Measurements from ENCODE around the gene EPN1. TPM values are rescaled to one million over a fixed set of nuclear protein-coding genes. Genes with fewer than 3 reads are reported as not detected.

EPN1 gene
- total and polyA plus RNA-seq, 2 of the 13 experiments (the other 11 are each of a cell fraction or from before 2014, with no cell fraction given), result 28.9 to 31.7 TPM

GRCh38 chr19:55654868-55655647, 20.0 kb upstream of the EPN1 start, which contains the start of gene U2AF2 (continued):
- TF ChIP-seq ZNF749 (CRISPR knock-in tag; IDR thresholded peaks at IDR 0.05; ENCODE audit: borderline replicate concordance), result peak; percentile 64; the same call in 1 of the 2 replicates
- no peak for TF ChIP-seq CREM (IDR thresholded peaks at IDR 0.05)
- TF ChIP-seq CREM (CRISPR knock-in tag; IDR thresholded peaks at IDR 0.05), result no peak
- TF ChIP-seq ZNF276 (CRISPR knock-in tag; IDR thresholded peaks at IDR 0.05; ENCODE audit: low read depth), result 0 out of 2 replicates have a peak, but pooled peaks have one; percentile 53
- no peak for TF ChIP-seq FOSL2 (CRISPR knock-in tag; IDR thresholded peaks at IDR 0.05)
- TF ChIP-seq ZBTB7A (CRISPR knock-in tag; IDR thresholded peaks at IDR 0.05), result no peak
- TF ChIP-seq ZMYM2 (CRISPR knock-in tag; IDR thresholded peaks at IDR 0.05), result no peak
- TF ChIP-seq PREB (CRISPR knock-in tag; IDR thresholded peaks at IDR 0.05), result 0 out of 2 replicates have a peak, but pooled peaks have one; percentile 50
- 0 out of 2 replicates have a peak, but pooled peaks have one; percentile 13 for TF ChIP-seq ZNF205 (CRISPR knock-in tag; IDR thresholded peaks at IDR 0.05)
- TF ChIP-seq ATRX (CRISPR knock-in tag; IDR thresholded peaks at IDR 0.05; ENCODE audit: borderline replicate concordance), result no peak
- no peak for TF ChIP-seq ZNF256 (CRISPR knock-in tag; conservative IDR thresholded peaks at IDR 0.05)
- 0 out of 4 replicates have a peak, but pooled peaks of 1 of the 2 experiments have one; percentile 16 for TF ChIP-seq ATF4 (CRISPR knock-in tag; IDR thresholded peaks at IDR 0.05)
- TF ChIP-seq ZFP91 (CRISPR knock-in tag; IDR thresholded peaks at IDR 0.05; ENCODE audit: borderline replicate concordance), result peak; percentile 65; the same call in 1 of the 2 replicates
- TF ChIP-seq LCORL (IDR thresholded peaks at IDR 0.05), result no peak
- no peak for TF ChIP-seq LCORL (CRISPR knock-in tag; IDR thresholded peaks at IDR 0.05)
- TF ChIP-seq ZNF281 (CRISPR knock-in tag; IDR thresholded peaks at IDR 0.05; ENCODE audit: borderline replicate concordance), result 0 out of 2 replicates have a peak, but pooled peaks have one; percentile 9
- no peak for TF ChIP-seq EED (CRISPR knock-in tag; IDR thresholded peaks at IDR 0.05)
